Suprapubic skin (tissue), 4 donors: Measurements from ENCODE around the gene MED12L.

ENCODE experiments used
- POLR2A ChIP-seq, 2 donors: fragments of 450-650 bp; IDR thresholded peaks; one replicate each; pipeline ENCODE4 v1.6.1; 2017; ENCODE audit warnings: antibody characterized with exemption in 2 of 2, mild to moderate bottlenecking in 2 of 2, moderate library complexity in 2 of 2
- POLR2AphosphoS5 ChIP-seq, 3 donors: sonication (generic); formaldehyde crosslinking; IDR thresholded peaks; one replicate each; pipeline ENCODE4 v1.6.1; 2017; ENCODE audit warnings: antibody characterized with exemption in 3 of 3
- TF ChIP-seq, protein P1 (sequence below), 2 donors: fragments of 200-600 bp in 1 of 2; fragments of 450-650 bp in 1 of 2; sonication (generic) in 1 of 2; IDR thresholded peaks; one replicate each; pipeline ENCODE4 v1.5.1; 2016 to 2019; ENCODE audit warnings: antibody characterized with exemption in 2 of 2, mild to moderate bottlenecking in 1 of 2, moderate library complexity in 1 of 2

DNA sequence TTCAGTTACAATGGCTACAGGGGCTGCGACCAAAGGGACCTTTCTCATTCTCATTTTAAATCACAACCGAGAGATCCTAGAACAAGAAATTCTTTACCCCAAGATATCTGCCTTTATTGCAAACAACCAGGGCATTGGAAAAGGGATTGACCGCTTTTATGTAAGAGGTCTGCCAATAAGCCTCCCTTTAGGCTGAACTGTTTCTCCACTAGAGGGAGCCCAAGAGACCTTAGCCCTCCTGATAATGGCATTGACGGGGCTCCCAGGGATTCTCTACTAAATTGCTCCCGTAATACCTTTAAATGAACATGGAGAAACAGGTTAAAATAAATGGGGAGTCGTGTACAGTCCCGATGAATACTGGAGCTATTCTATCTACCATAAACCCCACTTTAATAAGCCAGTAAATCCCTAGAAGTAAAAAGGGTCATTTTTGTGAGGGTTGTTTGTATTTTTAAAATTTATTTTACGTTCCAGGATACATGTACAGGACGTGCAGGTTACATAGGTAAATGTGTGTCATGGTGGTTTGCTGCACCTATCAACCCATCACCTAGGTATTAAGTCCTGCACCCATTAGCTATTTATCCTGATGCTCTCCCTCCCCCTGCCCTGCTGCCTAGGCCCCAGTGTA, 382.9 kb downstream of the MED12L start:
- TF ChIP-seq, protein P1, sequence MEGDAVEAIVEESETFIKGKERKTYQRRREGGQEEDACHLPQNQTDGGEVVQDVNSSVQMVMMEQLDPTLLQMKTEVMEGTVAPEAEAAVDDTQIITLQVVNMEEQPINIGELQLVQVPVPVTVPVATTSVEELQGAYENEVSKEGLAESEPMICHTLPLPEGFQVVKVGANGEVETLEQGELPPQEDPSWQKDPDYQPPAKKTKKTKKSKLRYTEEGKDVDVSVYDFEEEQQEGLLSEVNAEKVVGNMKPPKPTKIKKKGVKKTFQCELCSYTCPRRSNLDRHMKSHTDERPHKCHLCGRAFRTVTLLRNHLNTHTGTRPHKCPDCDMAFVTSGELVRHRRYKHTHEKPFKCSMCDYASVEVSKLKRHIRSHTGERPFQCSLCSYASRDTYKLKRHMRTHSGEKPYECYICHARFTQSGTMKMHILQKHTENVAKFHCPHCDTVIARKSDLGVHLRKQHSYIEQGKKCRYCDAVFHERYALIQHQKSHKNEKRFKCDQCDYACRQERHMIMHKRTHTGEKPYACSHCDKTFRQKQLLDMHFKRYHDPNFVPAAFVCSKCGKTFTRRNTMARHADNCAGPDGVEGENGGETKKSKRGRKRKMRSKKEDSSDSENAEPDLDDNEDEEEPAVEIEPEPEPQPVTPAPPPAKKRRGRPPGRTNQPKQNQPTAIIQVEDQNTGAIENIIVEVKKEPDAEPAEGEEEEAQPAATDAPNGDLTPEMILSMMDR (IDR thresholded peaks at IDR 0.05): peak; percentile 47 to 80
- TF ChIP-seq POLR2A (IDR thresholded peaks at IDR 0.05) (no peak), POLR2AphosphoS5 (IDR thresholded peaks at IDR 0.05) (no peak)
